Kidney (tissue), 14 donors: ENCODE data around the gene ZNF57. TPM values are rescaled to one million over a fixed set of nuclear protein-coding genes. Genes with fewer than 3 reads are reported as not detected.
A peak's percentile ranks its signal among the peaks of the same experiment; 100 is the strongest.
"Not testable (repeated sequence)": the region's sequence is repeated elsewhere in the genome, so short reads cannot be mapped to it uniquely, and the experiment has no call there.

Experiments used
- DNase-seq, 5 donors: peaks; one replicate each; pipeline ENCODE4 v3.0.0-alpha.2; 2013 to 2020
- FAIRE-seq: peaks from 2 replicates; lab custom pipeline; 2012; peaks lifted over from hg19 to GRCh38; lab: Jason Lieb, UNC
- H3K27ac ChIP-seq, 2 donors: one replicate each; pipeline ENCODE4 v1.7.0; 2013; ENCODE audit warnings: low read depth in 2 of 2, low read length in 2 of 2, inconsistent platforms in 1 of 2
- H3K27me3 ChIP-seq: one replicate; pipeline ENCODE4 v1.7.1; 2013; ENCODE audit warnings: low read length, inconsistent platforms; ENCODE audit not compliant: control insufficient read depth, insufficient read depth
- H3K36me3 ChIP-seq, 3 donors: one replicate each; pipeline versions ENCODE4 v1.7.0 to v1.7.1; 2013; ENCODE audit warnings: low read length in 3 of 3, control low read depth in 1 of 3, inconsistent platforms in 1 of 3; ENCODE audit not compliant: insufficient read depth in 3 of 3, control insufficient read depth in 2 of 3
- H3K4me1 ChIP-seq, 3 donors: one replicate each; pipeline versions ENCODE4 v1.7.0 to v1.7.1; 2013; ENCODE audit warnings: low read length in 3 of 3, inconsistent platforms in 1 of 3, low read depth in 1 of 3; ENCODE audit not compliant: control insufficient read depth in 2 of 3, insufficient read depth in 2 of 3
- H3K4me3 ChIP-seq, 3 donors: one replicate each; pipeline versions ENCODE4 v1.7.0 to v1.8.1; 2013; ENCODE audit warnings: low read length in 3 of 3, control low read depth in 1 of 3, inconsistent platforms in 1 of 3
- H3K9ac ChIP-seq, 3 donors: one replicate each; pipeline versions ENCODE4 v1.7.0 to v1.7.1; 2013; ENCODE audit warnings: low read length in 3 of 3, control low read depth in 1 of 3, inconsistent platforms in 1 of 3
- H3K9me3 ChIP-seq, 3 donors: one replicate each; pipeline versions ENCODE4 v1.7.0 to v1.7.1; 2013; ENCODE audit warnings: low read length in 3 of 3, control low read depth in 1 of 3, inconsistent platforms in 1 of 3; ENCODE audit not compliant: control insufficient read depth in 2 of 3, insufficient read depth in 1 of 3
- CTCF ChIP-seq: IDR thresholded peaks from 3 replicates; pipeline ENCODE4 v1.5.1; 2012; ENCODE audit warnings: mild to moderate bottlenecking, moderate library complexity, borderline replicate concordance; ENCODE audit not compliant: insufficient read depth; ENCODE audit errors: extremely low read depth
- intact Hi-C: fragments of 100-400 bp; cut with DNase I; formaldehyde crosslinking; loops from one replicate; pipeline ENCODE4 v1.11.1; 2022
- polyA plus RNA-seq: library from polyadenylated mRNA; stranded (reverse); fragments of 350-450 nt; fragmentation: Illumina TruSeq; extraction: RNeasy Lipid Tissue Mini Kit (QIAGEN cat#74804); gene quantifications from one replicate; pipeline ENCODE4 v1.2.3, GENCODE V29; 2014; ENCODE audit warnings: low read depth, low replicate concordance; ENCODE audit not compliant: insufficient read depth
- total RNA-seq: library from RNA; stranded (reverse); fragmentation: NEBNext Ultra II Directional; extraction: Animal tissue kit (Norgen Biotek cat#: 25700); gene quantifications from one replicate; pipeline ENCODE4 v1.2.1, GENCODE V29; 2021
- donor health status: control.
- donor health status: control.
- donor health status: control.
- donor health status: control.
- donor health status: control.
- donor health status: DM: yes; HTN: yes; CAD: no.
- donor health status: Normal renal cell carcinoma (clear cell type).

The ZNF57 gene
- total and polyA plus RNA-seq, 2 donors from 2014 or later: 6.1 to 6.2 TPM

- H3K9me3 ChIP-seq: no peaks in the 10 kb centered on the region
- no peak overlapping the region for H3K9ac ChIP-seq
- no peak overlapping the region for H3K4me3 ChIP-seq
- no peaks in the 10 kb centered on the region for H3K36me3 ChIP-seq
- TF ChIP-seq CTCF: no peak
- H3K27ac ChIP-seq: no peak overlapping the region
- FAIRE-seq (no peak), DNase-seq (no peak)
- no peaks in the 10 kb centered on the region for H3K27me3 ChIP-seq
- no peaks in the 10 kb centered on the region for H3K4me1 ChIP-seq
- intact Hi-C loops: loop anchor here (10.0 kb wide), 1 partner anchor 145 kb away; no protein-coding TSS in a partner anchor
Observed at GRCh38 chr19:2960120-2960519, 59.4 kb downstream of the ZNF57 start.

- DNase-seq: peak in 4 of 5 donors; percentile 74 to 93 (median 84)
- intact Hi-C loops: loop anchor here (10.0 kb wide), 1 partner anchor 143 kb away; no protein-coding TSS in a partner anchor
Observed at GRCh38 chr19:2962018-2962670, 61.4 kb downstream of the ZNF57 start.

GRCh38 chr19:2963122-2963521 lies 62.4 kb downstream of the ZNF57 start:
- Histone ChIP-seq H3K9me3 (no peaks in the 10 kb centered on the region), H3K4me3 (no peak overlapping the region), H3K9ac (no peak overlapping the region), H3K27me3 (no peaks in the 10 kb centered on the region), H3K27ac (no peak overlapping the region), H3K36me3 (no peaks in the 10 kb centered on the region), H3K4me1 (no peaks in the 10 kb centered on the region)
- no peak for DNase-seq
- no peak for FAIRE-seq
- intact Hi-C loops: loop anchor here (10.0 kb wide), 1 partner anchor 142 kb away; no protein-coding TSS in a partner anchor
- TF ChIP-seq CTCF: no peak

More at GRCh38 chr19:2962018-2962670, 61.4 kb downstream of the ZNF57 start:
- H3K27ac ChIP-seq: no peak overlapping the region
- peak; percentile 92 for FAIRE-seq
- peak; percentile 81 for TF ChIP-seq CTCF
- H3K9ac ChIP-seq: peak overlapping the region in 2 of 3 donors; percentile 23 to 29
- H3K4me3 ChIP-seq: peak overlapping the region in 1 of 3 donors; percentile 33
- H3K4me1 ChIP-seq: no peaks in the 10 kb centered on the region
- no peaks in the 10 kb centered on the region for H3K27me3 ChIP-seq
- no peaks in the 10 kb centered on the region for H3K9me3 ChIP-seq
- no peaks in the 10 kb centered on the region for H3K36me3 ChIP-seq

GRCh38 chr19:2963631-2964030 lies 62.9 kb downstream of the ZNF57 start:
- not testable (repeated sequence) for FAIRE-seq, H3K9me3 ChIP-seq, H3K27me3 ChIP-seq, H3K27ac ChIP-seq, H3K36me3 ChIP-seq, H3K9ac ChIP-seq, H3K4me3 ChIP-seq, H3K4me1 ChIP-seq
- peak in 1 of 5 donors; percentile 38 for DNase-seq
- intact Hi-C loops: loop anchor here (10.0 kb wide), 1 partner anchor 141 kb away; no protein-coding TSS in a partner anchor
